Neural cell (in vitro differentiated cells): ENCODE results near the gene TPBGL. TPM values are rescaled to one million over a fixed set of nuclear protein-coding genes. Genes with fewer than 3 reads are reported as not detected.

ENCODE experiments used
- H2AFZ ChIP-seq: fragments of 200-600, 300-800 bp; sonication (generic), shearing (Covaris generic); 2 replicates; pipeline ENCODE4 v1.6.0; 2014; ENCODE audit warnings: low read depth, mild to moderate bottlenecking, antibody characterized with exemption, low read length, moderate library complexity
- H3F3A ChIP-seq: fragments of 200-600 bp; shearing (Covaris generic); 2 replicates; pipeline ENCODE4 v1.6.1; 2016; ENCODE audit warnings: mild to moderate bottlenecking, moderate library complexity, mixed read lengths, antibody characterized with exemption, low read length; ENCODE audit not compliant: insufficient read depth, poor library complexity, severe bottlenecking
- H3K27ac ChIP-seq: fragments of 200-600, 300-800 bp; sonication (generic), shearing (Covaris generic); 2 replicates; pipeline ENCODE4 v1.5.1; 2014; ENCODE audit warnings: mild to moderate bottlenecking, low read length, moderate library complexity
- H3K27me3 ChIP-seq: fragments of 300-800, 200-600 bp; sonication (generic), shearing (Covaris generic); 2 replicates; pipeline ENCODE4 v1.6.0; 2014; ENCODE audit warnings: mild to moderate bottlenecking, low read depth, low read length, moderate library complexity; ENCODE audit not compliant: insufficient read depth
- H3K36me3 ChIP-seq: fragments of 300-800, 200-600 bp; sonication (generic), shearing (Covaris generic); 2 replicates; pipeline ENCODE4 v1.5.1; 2014; ENCODE audit warnings: mild to moderate bottlenecking, antibody characterized with exemption, low read length, moderate library complexity; ENCODE audit not compliant: insufficient read depth
- H3K4me2 ChIP-seq: fragments of 300-800, 200-600 bp; sonication (generic), shearing (Covaris generic); 2 replicates; pipeline ENCODE4 v1.6.0; 2014; ENCODE audit warnings: mild to moderate bottlenecking, low read length
- H3K4me3 ChIP-seq: fragments of 300-800, 200-600 bp; sonication (generic), shearing (Covaris generic); 2 replicates; pipeline ENCODE4 v1.5.1; 2014; ENCODE audit warnings: mild to moderate bottlenecking, low read length, moderate library complexity
- H3K79me2 ChIP-seq: fragments of 200-600 bp; shearing (Covaris generic); replicated peaks from 2 replicates; pipeline ENCODE4 v1.6.0; 2014; ENCODE audit warnings: mild to moderate bottlenecking, low read length, moderate library complexity; ENCODE audit not compliant: insufficient read depth
- H3K9ac ChIP-seq: fragments of 300-800, 200-600 bp; sonication (generic), shearing (Covaris generic); 2 replicates; pipeline ENCODE4 v1.6.1; 2016; ENCODE audit warnings: mild to moderate bottlenecking, low read length, mixed read lengths
- H3K9me2 ChIP-seq: fragments of 200-600 bp; shearing (Covaris generic); 2 replicates; pipeline ENCODE4 v1.6.1; 2016; ENCODE audit warnings: mild to moderate bottlenecking, low read length, mixed read lengths; ENCODE audit not compliant: insufficient read depth
- H3K9me3 ChIP-seq: fragments of 200-600, 300-800 bp; sonication (generic), shearing (Covaris generic); 2 replicates; pipeline ENCODE4 v1.6.1; 2016; ENCODE audit warnings: mild to moderate bottlenecking, mixed run types, low read length, moderate library complexity, mixed read lengths
- H4K20me1 ChIP-seq: fragments of 200-600 bp; shearing (Covaris generic); 2 replicates; pipeline ENCODE4 v1.6.1; 2016; ENCODE audit warnings: mild to moderate bottlenecking, mixed run types; ENCODE audit not compliant: insufficient read depth
- EP300 ChIP-seq: fragments of 450-650 bp; conservative IDR thresholded peaks from 2 replicates; pipeline ENCODE4 v1.6.1; 2014; ENCODE audit warnings: antibody characterized with exemption, mild to moderate bottlenecking, moderate library complexity; ENCODE audit not compliant: poor library complexity, severe bottlenecking
- EZH2 ChIP-seq: fragments of 200-600, 300-800 bp; shearing (Covaris generic), sonication (generic); IDR thresholded peaks from 2 replicates; pipeline ENCODE4 v1.6.1; 2014; ENCODE audit warnings: antibody characterized with exemption, low read length, borderline replicate concordance, mild to moderate bottlenecking; ENCODE audit not compliant: insufficient read depth, poor library complexity, severe bottlenecking
- MXI1 ChIP-seq: fragments of 450-650 bp; conservative IDR thresholded peaks from 2 replicates; pipeline ENCODE4 v1.6.1; 2014; ENCODE audit warnings: antibody characterized with exemption, mild to moderate bottlenecking; ENCODE audit not compliant: poor library complexity, severe bottlenecking
- POLR2AphosphoS5 ChIP-seq: IDR thresholded peaks from 2 replicates; pipeline ENCODE4 v1.6.1; 2012
- RAD21 ChIP-seq: fragments of 450-650 bp; conservative IDR thresholded peaks from 2 replicates; pipeline ENCODE4 v1.6.1; 2014; ENCODE audit warnings: antibody characterized with exemption, mild to moderate bottlenecking, moderate library complexity
- REST ChIP-seq: IDR thresholded peaks from 2 replicates; pipeline ENCODE4 v1.6.1; 2012; ENCODE audit warnings: borderline replicate concordance
- SMC3 ChIP-seq: fragments of 450-650 bp; conservative IDR thresholded peaks from 2 replicates; pipeline ENCODE4 v1.6.1; 2014; ENCODE audit warnings: antibody characterized with exemption, mild to moderate bottlenecking, moderate library complexity; ENCODE audit not compliant: poor library complexity
- TAF1 ChIP-seq: IDR thresholded peaks from 2 replicates; pipeline ENCODE4 v1.6.1; 2012; ENCODE audit warnings: low read depth
- polyA plus RNA-seq: library from polyadenylated mRNA; depleted of rRNA; stranded (reverse); fragments of >200 nt; gene quantifications from 2 replicates; pipeline ENCODE4 v1.2.3, GENCODE V29; 2014
- TF ChIP-seq, protein P1 (sequence below): fragments of 450-650 bp; IDR thresholded peaks from 2 replicates; pipeline ENCODE4 v1.5.1; 2014; ENCODE audit warnings: antibody characterized with exemption, mild to moderate bottlenecking, moderate library complexity; ENCODE audit not compliant: poor library complexity, severe bottlenecking

Gene TPBGL
- polyA plus RNA-seq, 1 donor from 2014 or later, result not detected

DNA sequence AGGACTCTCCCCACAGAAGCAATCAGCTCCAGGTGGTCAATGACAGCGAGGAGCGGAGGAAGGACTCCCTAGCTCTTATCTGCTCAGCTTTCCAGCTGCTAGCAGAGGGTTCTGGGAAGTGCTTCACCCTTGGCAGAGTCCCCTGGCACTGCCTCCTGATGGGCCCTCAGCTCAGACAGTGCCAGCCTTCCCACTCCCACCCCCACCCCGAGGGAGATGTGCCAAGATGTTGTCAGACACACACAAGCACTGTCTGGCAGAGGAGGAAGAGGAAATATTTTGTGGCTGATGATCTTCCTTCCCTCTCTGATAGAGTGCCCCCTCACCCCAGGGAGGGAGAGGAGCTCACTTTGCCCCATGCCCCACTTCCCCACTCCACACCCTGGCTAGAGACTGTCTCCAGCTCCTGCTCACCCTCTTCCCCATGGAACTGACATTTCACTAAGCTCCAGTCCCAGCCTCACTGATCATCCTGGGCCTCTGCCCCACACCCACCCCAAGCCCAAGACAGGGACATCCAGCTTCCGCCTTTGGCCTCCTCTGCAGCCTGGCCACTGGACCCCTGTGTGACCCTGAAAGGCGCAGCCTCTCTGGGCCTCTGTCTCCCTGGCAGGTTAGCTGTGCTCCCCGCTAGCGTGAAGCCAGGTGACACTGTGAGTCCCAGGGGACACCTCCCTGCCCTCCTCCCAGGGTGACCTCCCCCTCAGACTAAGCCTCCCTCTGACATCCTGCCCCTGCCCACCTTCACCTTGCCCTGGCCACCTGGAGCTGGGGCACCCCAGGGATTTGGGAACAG lies 45.2 kb upstream of the TPBGL start:
- Histone ChIP-seq H3K27ac (no peak overlapping the region), H3K79me2 (no peaks in the 10 kb centered on the region), H2AFZ (no peak overlapping the region), H3K9me3 (no peaks in the 10 kb centered on the region), H3F3A (no peaks in the 10 kb centered on the region), H3K27me3 (no peaks in the 10 kb centered on the region), H3K9ac (no peak overlapping the region), H3K36me3 (no peaks in the 10 kb centered on the region), H4K20me1 (no peaks in the 10 kb centered on the region), H3K4me3 (no peak overlapping the region), H3K9me2 (no peaks in the 10 kb centered on the region), H3K4me2 (no peak overlapping the region)
- TF ChIP-seq EP300, result no peak
- TF ChIP-seq TAF1, result no peak
- TF ChIP-seq SMC3, result no peak
- TF ChIP-seq, protein P1, sequence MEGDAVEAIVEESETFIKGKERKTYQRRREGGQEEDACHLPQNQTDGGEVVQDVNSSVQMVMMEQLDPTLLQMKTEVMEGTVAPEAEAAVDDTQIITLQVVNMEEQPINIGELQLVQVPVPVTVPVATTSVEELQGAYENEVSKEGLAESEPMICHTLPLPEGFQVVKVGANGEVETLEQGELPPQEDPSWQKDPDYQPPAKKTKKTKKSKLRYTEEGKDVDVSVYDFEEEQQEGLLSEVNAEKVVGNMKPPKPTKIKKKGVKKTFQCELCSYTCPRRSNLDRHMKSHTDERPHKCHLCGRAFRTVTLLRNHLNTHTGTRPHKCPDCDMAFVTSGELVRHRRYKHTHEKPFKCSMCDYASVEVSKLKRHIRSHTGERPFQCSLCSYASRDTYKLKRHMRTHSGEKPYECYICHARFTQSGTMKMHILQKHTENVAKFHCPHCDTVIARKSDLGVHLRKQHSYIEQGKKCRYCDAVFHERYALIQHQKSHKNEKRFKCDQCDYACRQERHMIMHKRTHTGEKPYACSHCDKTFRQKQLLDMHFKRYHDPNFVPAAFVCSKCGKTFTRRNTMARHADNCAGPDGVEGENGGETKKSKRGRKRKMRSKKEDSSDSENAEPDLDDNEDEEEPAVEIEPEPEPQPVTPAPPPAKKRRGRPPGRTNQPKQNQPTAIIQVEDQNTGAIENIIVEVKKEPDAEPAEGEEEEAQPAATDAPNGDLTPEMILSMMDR, result no peak
- no peak for TF ChIP-seq RAD21
- TF ChIP-seq EZH2, result no peak
- TF ChIP-seq POLR2AphosphoS5, result no peak
- no peak for TF ChIP-seq MXI1
- no peak for TF ChIP-seq REST

DNA sequence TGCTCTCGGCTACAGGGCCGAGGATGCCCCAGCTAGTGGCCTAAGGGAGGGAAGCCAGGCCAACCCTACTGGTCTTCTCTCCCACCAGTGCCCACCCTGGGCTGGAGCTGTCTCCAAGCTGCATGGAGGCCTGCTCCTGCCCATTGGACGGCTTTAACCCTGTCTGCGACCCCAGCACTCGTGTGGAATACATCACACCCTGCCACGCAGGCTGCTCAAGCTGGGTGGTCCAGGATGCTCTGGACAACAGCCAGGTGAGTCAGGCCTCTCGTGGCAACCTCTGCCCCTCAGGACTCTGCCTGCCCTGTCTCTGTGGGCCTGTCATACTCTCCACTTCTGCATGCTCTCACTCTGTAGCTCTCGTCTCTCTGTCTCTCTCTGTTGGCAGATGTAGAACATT lies 44.1 kb upstream of the TPBGL start:
- no peaks in the 10 kb centered on the region for H3K36me3 ChIP-seq
- H3K9me3 ChIP-seq, result no peaks in the 10 kb centered on the region
- H3K27me3 ChIP-seq, result no peaks in the 10 kb centered on the region
- no peak overlapping the region for H2AFZ ChIP-seq
- H3K79me2 ChIP-seq, result no peaks in the 10 kb centered on the region
- no peak overlapping the region for H3K4me3 ChIP-seq
- no peaks in the 10 kb centered on the region for H3K9me2 ChIP-seq
- no peaks in the 10 kb centered on the region for H3F3A ChIP-seq
- H3K27ac ChIP-seq, result no peak overlapping the region
- H3K4me2 ChIP-seq, result no peak overlapping the region
- H4K20me1 ChIP-seq, result no peaks in the 10 kb centered on the region
- H3K9ac ChIP-seq, result no peak overlapping the region
- TF ChIP-seq EP300 (no peak), MXI1 (no peak), TAF1 (no peak), RAD21 (no peak), EZH2 (no peak), SMC3 (no peak), POLR2AphosphoS5 (no peak), REST (no peak)
- TF ChIP-seq, protein P1, result no peak
